MM.1S (cell line): Measurements from ENCODE around the gene DNER.

ENCODE experiments used
- DNase-seq: peaks from one replicate; pipeline ENCODE4 v3.0.0-alpha.2; 2015
- H2AFZ ChIP-seq: fragments of 300-600 bp; sonication (generic); 2 replicates; pipeline ENCODE4 v1.6.0; 2016; ENCODE audit warnings: antibody characterized with exemption, low read length
- H3F3A ChIP-seq: fragments of 300-600 bp; sonication (generic); 2 replicates; pipeline ENCODE4 v1.6.1; 2016; ENCODE audit warnings: mild to moderate bottlenecking, antibody characterized with exemption, low read length, moderate library complexity, mixed read lengths; ENCODE audit not compliant: insufficient read depth
- H3K27ac ChIP-seq: fragments of 300-600 bp; sonication (generic); 2 replicates; pipeline ENCODE4 v1.5.1; 2016; ENCODE audit warnings: mild to moderate bottlenecking, low read length
- H3K27me3 ChIP-seq: fragments of 300-600 bp; sonication (generic); replicated peaks from 2 replicates; pipeline ENCODE4 v1.6.0; 2016; ENCODE audit warnings: low read length; ENCODE audit not compliant: insufficient read depth
- H3K36me3 ChIP-seq: fragments of 300-600 bp; sonication (generic); replicated peaks from 2 replicates; pipeline ENCODE4 v1.6.1; 2016; ENCODE audit warnings: mild to moderate bottlenecking, low read length, mixed read lengths; ENCODE audit not compliant: insufficient read depth
- H3K4me1 ChIP-seq: fragments of 300-600 bp; sonication (generic); 2 replicates; pipeline ENCODE4 v1.6.1; 2016; ENCODE audit warnings: low read length, mixed read lengths
- H3K4me2 ChIP-seq: fragments of 300-600 bp; sonication (generic); 2 replicates; pipeline ENCODE4 v1.6.0; 2016; ENCODE audit warnings: low read depth, low read length
- H3K4me3 ChIP-seq: fragments of 300-600 bp; sonication (generic); 2 replicates; pipeline ENCODE4 v1.5.1; 2016; ENCODE audit warnings: low read length, mixed read lengths
- H3K79me2 ChIP-seq: fragments of 300-600 bp; sonication (generic); 2 replicates; pipeline ENCODE4 v1.6.1; 2016; ENCODE audit warnings: mixed run types, low read length, mixed read lengths
- H3K9ac ChIP-seq: fragments of 300-600 bp; sonication (generic); 2 replicates; pipeline ENCODE4 v1.6.1; 2016; ENCODE audit warnings: low read length, mixed read lengths
- H3K9me2 ChIP-seq: fragments of 300-600 bp; sonication (generic); replicated peaks from 2 replicates; pipeline ENCODE4 v1.6.1; 2016; ENCODE audit warnings: mild to moderate bottlenecking, low read length, mixed read lengths; ENCODE audit not compliant: insufficient read depth
- H3K9me3 ChIP-seq: fragments of 300-600 bp; sonication (generic); replicated peaks from 2 replicates; pipeline ENCODE4 v1.6.1; 2016; ENCODE audit warnings: mild to moderate bottlenecking, low read length, mixed read lengths; ENCODE audit not compliant: insufficient read depth
- H4K20me1 ChIP-seq: fragments of 300-600 bp; sonication (generic); 2 replicates; pipeline ENCODE4 v1.6.1; 2016; ENCODE audit warnings: mild to moderate bottlenecking, low read length, moderate library complexity, mixed read lengths; ENCODE audit not compliant: insufficient read depth
- CTCF ChIP-seq: fragments of 300-600 bp; sonication (generic); IDR thresholded peaks from 2 replicates; pipeline ENCODE4 v1.5.1; 2016; ENCODE audit warnings: antibody characterized with exemption, low read length, mixed read lengths
- EZH2 ChIP-seq: fragments of 300-600 bp; sonication (generic); optimal IDR thresholded peaks from 2 replicates; pipeline ENCODE3; 2017; ENCODE audit warnings: low read depth, mild to moderate bottlenecking, antibody characterized with exemption, low read length, mixed read lengths
- EZH2phosphoT487 ChIP-seq: fragments of 300-600 bp; sonication (generic); IDR thresholded peaks from 2 replicates; pipeline ENCODE4 v1.6.1; 2018; ENCODE audit warnings: antibody characterized with exemption, low read length

The DNER gene

GRCh38 chr2:229453230-229453629 lies 261.1 kb downstream of the DNER start:
- H3K27me3 ChIP-seq: no peaks in the 10 kb centered on the region
- no peak for DNase-seq
- H3K9me3 ChIP-seq: no peaks in the 10 kb centered on the region
- H3K36me3 ChIP-seq: no peaks in the 10 kb centered on the region
- no peak overlapping the region for H2AFZ ChIP-seq
- no peak overlapping the region for H3K9ac ChIP-seq
- no peaks in the 10 kb centered on the region for H3K4me1 ChIP-seq
- H3K4me2 ChIP-seq: no peak overlapping the region
- H4K20me1 ChIP-seq: no peaks in the 10 kb centered on the region
- no peak overlapping the region for H3K27ac ChIP-seq
- TF ChIP-seq EZH2 (no peak), CTCF (no peak), EZH2phosphoT487 (no peak)
- no peaks in the 10 kb centered on the region for H3F3A ChIP-seq
- H3K9me2 ChIP-seq: no peaks in the 10 kb centered on the region
- no peaks in the 10 kb centered on the region for H3K79me2 ChIP-seq
- no peak overlapping the region for H3K4me3 ChIP-seq

GRCh38 chr2:229451852-229452251 lies 262.5 kb downstream of the DNER start:
- TF ChIP-seq EZH2phosphoT487 (no peak), EZH2 (no peak), CTCF (no peak)
- Histone ChIP-seq H3K9me2 (no peaks in the 10 kb centered on the region), H3K4me2 (no peak overlapping the region), H2AFZ (no peak overlapping the region), H3K4me1 (no peaks in the 10 kb centered on the region), H3K27ac (no peak overlapping the region), H3K27me3 (no peaks in the 10 kb centered on the region), H3K9me3 (no peaks in the 10 kb centered on the region), H3K9ac (no peak overlapping the region), H3F3A (no peaks in the 10 kb centered on the region), H3K79me2 (no peaks in the 10 kb centered on the region), H3K36me3 (no peaks in the 10 kb centered on the region), H4K20me1 (no peaks in the 10 kb centered on the region), H3K4me3 (no peak overlapping the region)
- no peak for DNase-seq

- TF ChIP-seq CTCF: no peak
- TF ChIP-seq EZH2phosphoT487: no peak
- no peak for TF ChIP-seq EZH2
- Histone ChIP-seq H3K27ac (no peak overlapping the region), H3K9me2 (no peaks in the 10 kb centered on the region), H4K20me1 (no peaks in the 10 kb centered on the region), H3K36me3 (no peaks in the 10 kb centered on the region), H3K9me3 (no peaks in the 10 kb centered on the region), H3K4me2 (no peak overlapping the region), H3F3A (no peaks in the 10 kb centered on the region), H3K79me2 (no peaks in the 10 kb centered on the region), H3K9ac (no peak overlapping the region), H3K4me1 (no peaks in the 10 kb centered on the region), H3K4me3 (no peak overlapping the region), H3K27me3 (no peaks in the 10 kb centered on the region), H2AFZ (no peak overlapping the region)
- no peak for DNase-seq
Observed at GRCh38 chr2:229447227-229447626, 267.1 kb downstream of the DNER start.

- DNase-seq: no peak
- H2AFZ ChIP-seq: no peak overlapping the region
- no peak overlapping the region for H3K4me3 ChIP-seq
- H3K9ac ChIP-seq: no peak overlapping the region
- H3K27me3 ChIP-seq: no peaks in the 10 kb centered on the region
- no peaks in the 10 kb centered on the region for H3K9me3 ChIP-seq
- H3K4me2 ChIP-seq: no peak overlapping the region
- H3K9me2 ChIP-seq: no peaks in the 10 kb centered on the region
- no peaks in the 10 kb centered on the region for H3K4me1 ChIP-seq
- TF ChIP-seq EZH2phosphoT487 (no peak), CTCF (no peak), EZH2 (no peak)
- H3K36me3 ChIP-seq: no peaks in the 10 kb centered on the region
- no peaks in the 10 kb centered on the region for H3K79me2 ChIP-seq
- H3F3A ChIP-seq: no peaks in the 10 kb centered on the region
- no peaks in the 10 kb centered on the region for H4K20me1 ChIP-seq
- H3K27ac ChIP-seq: no peak overlapping the region
Observed at GRCh38 chr2:229446350-229446749, 268.0 kb downstream of the DNER start.
